GM03348 (cell line): ENCODE results near the gene CCDC85C.

Experiments
- DNase-seq: peaks from one replicate; pipeline ENCODE4 v3.0.0; 2012; ENCODE audit warnings: low spot score

Gene CCDC85C

GRCh38 chr14:99539491-99539890 is 64.5 kb downstream of the CCDC85C start:
- DNase-seq: no peak

GRCh38 chr14:99538733-99539132 is 65.3 kb downstream of the CCDC85C start:
- no peak for DNase-seq

GRCh38 chr14:99538275-99538674 is 65.7 kb downstream of the CCDC85C start:
- DNase-seq: no peak

GRCh38 chr14:99537399-99537798 is 66.6 kb downstream of the CCDC85C start:
- DNase-seq: peak; percentile 94

- DNase-seq: no peak
These were observed 67.9 kb downstream of the CCDC85C start for GRCh38 chr14:99535908-99536778.

GRCh38 chr14:99535448-99535847 is 68.6 kb downstream of the CCDC85C start:
- DNase-seq: no peak

GRCh38 chr14:99534863-99535262 is 69.1 kb downstream of the CCDC85C start:
- no peak for DNase-seq

GRCh38 chr14:99534333-99534732 is 69.7 kb downstream of the CCDC85C start:
- DNase-seq: no peak

GRCh38 chr14:99532310-99532709 is 71.7 kb downstream of the CCDC85C start:
- DNase-seq: no peak

GRCh38 chr14:99531251-99532096 is 72.5 kb downstream of the CCDC85C start:
- peak; percentile 77 for DNase-seq

GRCh38 chr14:99530407-99531155 is 73.4 kb downstream of the CCDC85C start:
- DNase-seq: no peak

- no peak for DNase-seq
These were observed 74.1 kb downstream of the CCDC85C start for GRCh38 chr14:99529899-99530298.

- no peak for DNase-seq
These were observed 76.5 kb downstream of the CCDC85C start for GRCh38 chr14:99527427-99528076.

- DNase-seq: no peak
These were observed 77.0 kb downstream of the CCDC85C start for GRCh38 chr14:99527026-99527425.

GRCh38 chr14:99525699-99526080 is 78.3 kb downstream of the CCDC85C start:
- no peak for DNase-seq

GRCh38 chr14:99524804-99525698 is 79.0 kb downstream of the CCDC85C start:
- peak; percentile 72 for DNase-seq

GRCh38 chr14:99524091-99524661 is 79.8 kb downstream of the CCDC85C start:
- no peak for DNase-seq

GRCh38 chr14:99523704-99524055 is 80.3 kb downstream of the CCDC85C start:
- DNase-seq: no peak

- DNase-seq: no peak
These were observed 80.9 kb downstream of the CCDC85C start for GRCh38 chr14:99522934-99523703.

GRCh38 chr14:99522457-99522891 is 81.5 kb downstream of the CCDC85C start:
- DNase-seq: peak; percentile 89
